Astrocyte (in vitro differentiated cells and primary cell): ENCODE data around the gene MLKL. TPM values are rescaled to one million over a fixed set of nuclear protein-coding genes. Genes with fewer than 3 reads are reported as not detected.

Source experiments
- DNase-seq: peaks from one replicate; pipeline ENCODE4 v3.0.0-alpha.2; 2010; ENCODE audit warnings: low read depth
- FAIRE-seq: peaks from 2 replicates; lab custom pipeline; 2011; peaks lifted over from hg19 to GRCh38; lab: Jason Lieb, UNC
- H2AFZ ChIP-seq: 2 replicates; pipeline ENCODE4 v1.6.0; 2012; ENCODE audit warnings: low read depth, low read length, inconsistent platforms
- H3K27ac ChIP-seq: 2 replicates; pipeline ENCODE4 v1.5.1; 2011; ENCODE audit warnings: low read depth, low read length, inconsistent platforms
- H3K27me3 ChIP-seq: 2 replicates; pipeline ENCODE4 v1.6.0; 2011; ENCODE audit warnings: low read length, inconsistent platforms; ENCODE audit not compliant: insufficient read depth
- H3K36me3 ChIP-seq: 2 replicates; pipeline ENCODE4 v1.5.1; 2011; ENCODE audit warnings: low read length, inconsistent platforms; ENCODE audit not compliant: insufficient read depth
- H3K4me1 ChIP-seq: 2 replicates; pipeline ENCODE4 v1.5.1; 2011; ENCODE audit warnings: low read length, inconsistent platforms; ENCODE audit not compliant: insufficient read depth
- H3K4me2 ChIP-seq: 2 replicates; pipeline ENCODE4 v1.6.0; 2012; ENCODE audit warnings: low read length, inconsistent platforms
- H3K4me3 ChIP-seq: 2 replicates; pipeline ENCODE4 v1.5.1; 2011; ENCODE audit warnings: low read depth, mild to moderate bottlenecking, low read length, inconsistent platforms; ENCODE audit not compliant: insufficient read depth
- H3K79me2 ChIP-seq: 2 replicates; pipeline ENCODE4 v1.6.0; 2012; ENCODE audit warnings: mild to moderate bottlenecking, low read length, inconsistent platforms; ENCODE audit not compliant: insufficient read depth
- H3K9ac ChIP-seq: 2 replicates; pipeline ENCODE4 v1.6.0; 2012; ENCODE audit warnings: mild to moderate bottlenecking, low read length, inconsistent platforms
- H3K9me3 ChIP-seq: 2 replicates; pipeline ENCODE4 v1.5.1; 2012; ENCODE audit warnings: low read depth, mild to moderate bottlenecking, low read length, inconsistent platforms; ENCODE audit not compliant: insufficient read depth
- H4K20me1 ChIP-seq: 2 replicates; pipeline ENCODE4 v1.6.0; 2012; ENCODE audit warnings: low read length, inconsistent platforms; ENCODE audit not compliant: insufficient read depth
- H3K27ac Mint-ChIP-seq: one replicate; pipeline ENCODE4 v1.8.0; 2021; ENCODE audit warnings: mild to moderate bottlenecking, mixed read lengths; ENCODE audit not compliant: unreplicated experiment
- H3K27me3 Mint-ChIP-seq: one replicate; pipeline ENCODE4 v1.8.0; 2021; ENCODE audit warnings: low read depth, mixed read lengths; ENCODE audit not compliant: unreplicated experiment
- H3K36me3 Mint-ChIP-seq: one replicate; pipeline ENCODE4 v1.8.0; 2021; ENCODE audit warnings: low read depth, mixed read lengths; ENCODE audit not compliant: unreplicated experiment
- H3K4me1 Mint-ChIP-seq: one replicate; pipeline ENCODE4 v1.8.0; 2021; ENCODE audit warnings: low read depth, mixed read lengths; ENCODE audit not compliant: unreplicated experiment
- H3K4me3 Mint-ChIP-seq: one replicate; pipeline ENCODE4 v1.8.0; 2021; ENCODE audit warnings: mild to moderate bottlenecking, moderate library complexity, mixed read lengths; ENCODE audit not compliant: unreplicated experiment
- H3K9me3 Mint-ChIP-seq: one replicate; pipeline ENCODE4 v1.8.0; 2021; ENCODE audit warnings: mild to moderate bottlenecking, mixed read lengths; ENCODE audit not compliant: unreplicated experiment
- EZH2 ChIP-seq: IDR thresholded peaks from 2 replicates; pipeline ENCODE4 v1.6.1; 2012; ENCODE audit warnings: mild to moderate bottlenecking, low read length, inconsistent platforms; ENCODE audit not compliant: insufficient read depth
- total RNA-seq: library from RNA; stranded (reverse); gene quantifications from 2 replicates; pipeline ENCODE4 v1.2.1, GENCODE V29; 2021
- TF ChIP-seq, protein P1 (sequence below): IDR thresholded peaks from 2 replicates; pipeline ENCODE4 v1.5.1; 2011; ENCODE audit warnings: low read depth, mild to moderate bottlenecking, inconsistent platforms, low read length, moderate library complexity; ENCODE audit not compliant: insufficient read depth

Gene MLKL
- total RNA-seq, 1 donor from 2014 or later = 6.2 TPM

- FAIRE-seq (no peak), DNase-seq (no peak)
- Histone ChIP-seq H4K20me1 (no peaks in the 10 kb centered on the region), H3K36me3 (no peaks in the 10 kb centered on the region), H3K27me3 (no peaks in the 10 kb centered on the region), H3K4me2 (no peak overlapping the region), H3K9me3 (no peaks in the 10 kb centered on the region), H3K9ac (no peak overlapping the region), H3K79me2 (no peaks in the 10 kb centered on the region), H3K4me3 (no peak overlapping the region), H3K27ac (no peak overlapping the region), H3K4me1 (peaks cover 21% of the 10 kb centered on the region), H2AFZ (no peak overlapping the region)
- H3K9me3 Mint-ChIP-seq = no peaks in the 10 kb centered on the region
- no peak overlapping the region for H3K27ac Mint-ChIP-seq
- no peak overlapping the region for H3K4me3 Mint-ChIP-seq
- H3K4me1 Mint-ChIP-seq = peaks cover 10% of the 10 kb centered on the region
- TF ChIP-seq, protein P1, sequence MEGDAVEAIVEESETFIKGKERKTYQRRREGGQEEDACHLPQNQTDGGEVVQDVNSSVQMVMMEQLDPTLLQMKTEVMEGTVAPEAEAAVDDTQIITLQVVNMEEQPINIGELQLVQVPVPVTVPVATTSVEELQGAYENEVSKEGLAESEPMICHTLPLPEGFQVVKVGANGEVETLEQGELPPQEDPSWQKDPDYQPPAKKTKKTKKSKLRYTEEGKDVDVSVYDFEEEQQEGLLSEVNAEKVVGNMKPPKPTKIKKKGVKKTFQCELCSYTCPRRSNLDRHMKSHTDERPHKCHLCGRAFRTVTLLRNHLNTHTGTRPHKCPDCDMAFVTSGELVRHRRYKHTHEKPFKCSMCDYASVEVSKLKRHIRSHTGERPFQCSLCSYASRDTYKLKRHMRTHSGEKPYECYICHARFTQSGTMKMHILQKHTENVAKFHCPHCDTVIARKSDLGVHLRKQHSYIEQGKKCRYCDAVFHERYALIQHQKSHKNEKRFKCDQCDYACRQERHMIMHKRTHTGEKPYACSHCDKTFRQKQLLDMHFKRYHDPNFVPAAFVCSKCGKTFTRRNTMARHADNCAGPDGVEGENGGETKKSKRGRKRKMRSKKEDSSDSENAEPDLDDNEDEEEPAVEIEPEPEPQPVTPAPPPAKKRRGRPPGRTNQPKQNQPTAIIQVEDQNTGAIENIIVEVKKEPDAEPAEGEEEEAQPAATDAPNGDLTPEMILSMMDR = no peak
- TF ChIP-seq EZH2 = no peak
- no peaks in the 10 kb centered on the region for H3K36me3 Mint-ChIP-seq
- H3K27me3 Mint-ChIP-seq = peaks cover 8% of the 10 kb centered on the region
Observed at GRCh38 chr16:74745109-74745615, 44.5 kb upstream of the MLKL start.

- DNase-seq (no peak), FAIRE-seq (no peak)
- peaks cover 8% of the 10 kb centered on the region for H3K27me3 Mint-ChIP-seq
- no peak overlapping the region for H2AFZ ChIP-seq
- H3K4me2 ChIP-seq = no peak overlapping the region
- H3K9me3 Mint-ChIP-seq = no peaks in the 10 kb centered on the region
- H3K9ac ChIP-seq = no peak overlapping the region
- H3K27me3 ChIP-seq = no peaks in the 10 kb centered on the region
- H3K4me1 Mint-ChIP-seq = peaks cover 9% of the 10 kb centered on the region
- no peak overlapping the region for H3K27ac ChIP-seq
- no peak for TF ChIP-seq EZH2
- TF ChIP-seq, protein P1 = no peak
- H3K36me3 Mint-ChIP-seq = no peaks in the 10 kb centered on the region
- H3K4me1 ChIP-seq = peaks cover 21% of the 10 kb centered on the region
- no peaks in the 10 kb centered on the region for H3K79me2 ChIP-seq
- H4K20me1 ChIP-seq = no peaks in the 10 kb centered on the region
- no peak overlapping the region for H3K27ac Mint-ChIP-seq
- H3K4me3 Mint-ChIP-seq = no peak overlapping the region
- H3K36me3 ChIP-seq = no peaks in the 10 kb centered on the region
- no peak overlapping the region for H3K4me3 ChIP-seq
- H3K9me3 ChIP-seq = no peaks in the 10 kb centered on the region
Observed at GRCh38 chr16:74744566-74744965, 43.9 kb upstream of the MLKL start.

DNA sequence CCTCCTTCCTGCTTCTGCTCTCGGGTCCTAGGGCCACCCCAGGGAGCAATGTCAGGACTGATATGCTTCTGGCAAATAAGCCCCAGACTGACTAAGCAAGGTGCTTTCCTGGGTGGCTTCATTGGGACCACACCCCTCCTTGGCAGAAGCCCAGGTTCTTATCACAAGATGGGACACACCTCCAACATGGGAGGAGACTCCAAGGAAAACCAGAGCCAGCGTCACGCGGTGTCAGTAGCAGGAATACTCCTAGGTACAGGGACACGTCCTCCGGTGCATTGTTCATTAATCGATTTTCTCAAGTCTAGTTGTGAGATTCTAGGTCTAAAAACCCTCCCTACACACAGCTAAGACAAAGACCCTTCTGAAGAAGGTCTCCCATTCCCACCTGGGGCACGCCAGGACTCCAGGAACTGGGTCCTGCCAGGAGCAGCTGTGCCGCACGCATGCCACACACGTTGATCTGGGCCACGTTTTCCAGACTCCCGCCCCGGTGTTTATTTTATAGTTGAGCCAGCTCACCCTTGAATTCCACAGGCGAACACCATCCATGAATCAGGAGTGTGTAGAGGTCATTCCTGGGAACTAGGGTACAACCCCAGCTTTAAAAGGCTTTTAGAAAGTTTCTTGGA, 43.1 kb upstream of the MLKL start:
- peak overlapping the region; percentile 44 for H2AFZ ChIP-seq
- no peaks in the 10 kb centered on the region for H4K20me1 ChIP-seq
- H3K27me3 ChIP-seq = no peaks in the 10 kb centered on the region
- Mint-ChIP-seq H3K4me1 (peaks cover 7% of the 10 kb centered on the region), H3K9me3 (no peaks in the 10 kb centered on the region), H3K27ac (no peak overlapping the region), H3K27me3 (peaks cover 8% of the 10 kb centered on the region), H3K4me3 (no peak overlapping the region), H3K36me3 (no peaks in the 10 kb centered on the region)
- H3K4me3 ChIP-seq = no peak overlapping the region
- H3K79me2 ChIP-seq = no peaks in the 10 kb centered on the region
- H3K36me3 ChIP-seq = no peaks in the 10 kb centered on the region
- no peak for FAIRE-seq
- H3K9ac ChIP-seq = no peak overlapping the region
- peak overlapping the region; percentile 57 for H3K4me2 ChIP-seq
- H3K9me3 ChIP-seq = no peaks in the 10 kb centered on the region
- peak; percentile 55 for DNase-seq
- TF ChIP-seq, protein P1 = no peak
- no peak for TF ChIP-seq EZH2
- H3K4me1 ChIP-seq = peaks cover 19% of the 10 kb centered on the region
- H3K27ac ChIP-seq = no peak overlapping the region
